Neural cell (in vitro differentiated cells): Measurements from ENCODE around the gene DYNLT2.

ENCODE experiments used
- CTCF ChIP-seq: fragments of 450-650 bp; IDR thresholded peaks from 2 replicates; pipeline ENCODE4 v1.5.1; 2014; ENCODE audit warnings: antibody characterized with exemption, mild to moderate bottlenecking, moderate library complexity; ENCODE audit not compliant: poor library complexity, severe bottlenecking
- EP300 ChIP-seq: fragments of 450-650 bp; conservative IDR thresholded peaks from 2 replicates; pipeline ENCODE4 v1.6.1; 2014; ENCODE audit warnings: antibody characterized with exemption, mild to moderate bottlenecking, moderate library complexity; ENCODE audit not compliant: poor library complexity, severe bottlenecking
- POLR2AphosphoS5 ChIP-seq: IDR thresholded peaks from 2 replicates; pipeline ENCODE4 v1.6.1; 2012
- RAD21 ChIP-seq: fragments of 450-650 bp; conservative IDR thresholded peaks from 2 replicates; pipeline ENCODE4 v1.6.1; 2014; ENCODE audit warnings: antibody characterized with exemption, mild to moderate bottlenecking, moderate library complexity

GRCh38 chr6:169783401-169783800, 32.0 kb upstream of the DYNLT2 start:
- TF ChIP-seq CTCF (no peak), EP300 (no peak), RAD21 (no peak), POLR2AphosphoS5 (no peak)
